Lower lobe of right lung (tissue), 2 donors: ENCODE data around the gene FSIP1. TPM values are rescaled to one million over a fixed set of nuclear protein-coding genes. Genes with fewer than 3 reads are reported as not detected.
"Not testable (repeated sequence)": the region's sequence is repeated elsewhere in the genome, so short reads cannot be mapped to it uniquely, and the experiment has no call there.

ENCODE experiments used
- ATAC-seq, 2 donors: fragments of 200-7000 bp; cut with Tn5 transposase; one replicate each; pipeline ENCODE4 v1.9.1; 2020 to 2022; ENCODE audit warnings: mild to moderate bottlenecking in 2 of 2, moderate library complexity in 2 of 2
- DNase-seq: peaks from one replicate; pipeline ENCODE4 v3.0.0-alpha.2; 2020
- H3K27ac ChIP-seq: fragments of 200-600 bp; one replicate; pipeline ENCODE4 v1.8.0; 2022
- H3K27me3 ChIP-seq: fragments of 200-600 bp; one replicate; pipeline ENCODE4 v1.8.0; 2022; ENCODE audit warnings: low read depth
- H3K36me3 ChIP-seq: fragments of 200-600 bp; one replicate; pipeline ENCODE4 v1.8.0; 2022; ENCODE audit warnings: mild to moderate bottlenecking
- H3K4me1 ChIP-seq: fragments of 200-600 bp; one replicate; pipeline ENCODE4 v1.8.0; 2022
- H3K4me3 ChIP-seq: fragments of 200-600 bp; one replicate; pipeline ENCODE4 v1.8.0; 2022; ENCODE audit warnings: mild to moderate bottlenecking
- H3K9me3 ChIP-seq: fragments of 200-600 bp; one replicate; pipeline ENCODE4 v1.8.0; 2022
- CTCF ChIP-seq: fragments of 200-600 bp; IDR thresholded peaks from one replicate; pipeline ENCODE4 v1.8.0; 2022; ENCODE audit warnings: antibody characterized with exemption, mild to moderate bottlenecking
- intact Hi-C: fragments of 100-400 bp; cut with DNase I; formaldehyde crosslinking; loops from one replicate; pipeline ENCODE4 v1.11.0; 2022
- total RNA-seq: library from RNA; stranded (reverse); fragmentation: NEBNext Ultra II Directional; extraction: Animal tissue kit (Norgen Biotek cat#: 25700); gene quantifications from one replicate; pipeline ENCODE4 v1.2.1, GENCODE V29; 2021
- donor health status: DM: no; HTN: yes; CAD: no; lungs with severe emphysema.

The FSIP1 gene
- total RNA-seq, 1 donor from 2014 or later: 2.0 TPM

GRCh38 chr15:39820050-39820602 is 37.5 kb upstream of the FSIP1 start:
- no peak for TF ChIP-seq CTCF
- Histone ChIP-seq H3K27me3 (no peaks in the 10 kb centered on the region), H3K4me1 (no peaks in the 10 kb centered on the region), H3K27ac (no peak overlapping the region), H3K9me3 (no peaks in the 10 kb centered on the region), H3K36me3 (no peaks in the 10 kb centered on the region), H3K4me3 (no peak overlapping the region)
- no peak for DNase-seq
- intact Hi-C loops: no loop called here
- no peak for ATAC-seq

- Histone ChIP-seq H3K27me3 (no peaks in the 10 kb centered on the region), H3K27ac (no peak overlapping the region), H3K4me3 (no peak overlapping the region), H3K4me1 (no peaks in the 10 kb centered on the region), H3K36me3 (no peaks in the 10 kb centered on the region), H3K9me3 (no peaks in the 10 kb centered on the region)
- intact Hi-C loops: no loop called here
- ATAC-seq (no peak), DNase-seq (no peak)
- TF ChIP-seq CTCF: no peak
Measured at GRCh38 chr15:39819533-39819932, 36.9 kb upstream of the FSIP1 start.

GRCh38 chr15:39817892-39818291 is 35.3 kb upstream of the FSIP1 start:
- Histone ChIP-seq H3K27me3 (no peaks in the 10 kb centered on the region), H3K36me3 (no peaks in the 10 kb centered on the region), H3K4me3 (no peak overlapping the region), H3K27ac (no peak overlapping the region), H3K9me3 (no peaks in the 10 kb centered on the region), H3K4me1 (no peaks in the 10 kb centered on the region)
- no peak for DNase-seq
- no peak for ATAC-seq
- TF ChIP-seq CTCF: no peak
- intact Hi-C loops: no loop called here

GRCh38 chr15:39814489-39814888 is 31.8 kb upstream of the FSIP1 start:
- intact Hi-C loops: no loop called here
- no peak for TF ChIP-seq CTCF
- H3K36me3 ChIP-seq: no peaks in the 10 kb centered on the region
- no peaks in the 10 kb centered on the region for H3K4me1 ChIP-seq
- ATAC-seq: no peak
- H3K9me3 ChIP-seq: no peaks in the 10 kb centered on the region
- DNase-seq: no peak
- H3K27ac ChIP-seq: no peak overlapping the region
- no peaks in the 10 kb centered on the region for H3K27me3 ChIP-seq
- no peak overlapping the region for H3K4me3 ChIP-seq

- H3K27ac ChIP-seq, H3K9me3 ChIP-seq, H3K27me3 ChIP-seq, H3K4me1 ChIP-seq, intact Hi-C loops, H3K4me3 ChIP-seq, DNase-seq, H3K36me3 ChIP-seq, ATAC-seq: not testable (repeated sequence)
Measured at GRCh38 chr15:39812651-39813050, 30.0 kb upstream of the FSIP1 start.

- Histone ChIP-seq H3K27me3 (no peaks in the 10 kb centered on the region), H3K4me3 (no peak overlapping the region), H3K36me3 (no peaks in the 10 kb centered on the region), H3K4me1 (no peaks in the 10 kb centered on the region), H3K27ac (no peak overlapping the region), H3K9me3 (no peaks in the 10 kb centered on the region)
- no peak for DNase-seq
- intact Hi-C loops: no loop called here
- no peak for TF ChIP-seq CTCF
- no peak for ATAC-seq
Measured at GRCh38 chr15:39808909-39809308, 26.3 kb upstream of the FSIP1 start.
